ENCODE data around the gene RCAN2.
"Not testable (repeated sequence)": the region's sequence is repeated elsewhere in the genome, so short reads cannot be mapped to it uniquely, and the experiment has no call there.

Gene RCAN2

GRCh38 chr6:46352541-46353268, 138.5 kb downstream of the RCAN2 start:
- Histone ChIP-seq H3K36me3 (ENCODE audit: control insufficient read depth, insufficient read depth, low read length, severe bottlenecking) (no peaks in the 10 kb centered on the region), H3K9me3 (ENCODE audit: control insufficient read depth, low read length) (no peaks in the 10 kb centered on the region), H3K4me1 (ENCODE audit: control insufficient read depth, insufficient read depth, low read length) (peaks cover 9% of the 10 kb centered on the region), H3K27me3 (replicated peaks; ENCODE audit: control insufficient read depth, insufficient read depth, low read length) (no peaks in the 10 kb centered on the region), H3K9ac (ENCODE audit: low read length) (no peak overlapping the region), H3K4me3 (ENCODE audit: low read length) (no peak overlapping the region)
- no peak for DNase-seq (ENCODE audit: low read depth)

- Histone ChIP-seq H3K36me3 (ENCODE audit: control insufficient read depth, insufficient read depth, low read length, severe bottlenecking) (no peaks in the 10 kb centered on the region), H3K9ac (ENCODE audit: low read length) (no peak overlapping the region), H3K4me3 (ENCODE audit: low read length) (no peak overlapping the region), H3K9me3 (ENCODE audit: control insufficient read depth, low read length) (peaks cover 3% of the 10 kb centered on the region), H3K27me3 (replicated peaks; ENCODE audit: control insufficient read depth, insufficient read depth, low read length) (no peaks in the 10 kb centered on the region), H3K4me1 (ENCODE audit: control insufficient read depth, insufficient read depth, low read length) (peaks cover 9% of the 10 kb centered on the region)
- no peak for DNase-seq (ENCODE audit: low read depth)
These were observed 140.5 kb downstream of the RCAN2 start for GRCh38 chr6:46350714-46351113.

GRCh38 chr6:46347669-46348068, 143.6 kb downstream of the RCAN2 start:
- Histone ChIP-seq H3K27me3 (replicated peaks; ENCODE audit: control insufficient read depth, insufficient read depth, low read length) (no peaks in the 10 kb centered on the region), H3K9me3 (ENCODE audit: control insufficient read depth, low read length) (peaks cover 6% of the 10 kb centered on the region), H3K4me1 (ENCODE audit: control insufficient read depth, insufficient read depth, low read length) (peaks cover 5% of the 10 kb centered on the region), H3K9ac (ENCODE audit: low read length) (no peak overlapping the region), H3K36me3 (ENCODE audit: control insufficient read depth, insufficient read depth, low read length, severe bottlenecking) (no peaks in the 10 kb centered on the region), H3K4me3 (ENCODE audit: low read length) (no peak overlapping the region)
- no peak for DNase-seq (ENCODE audit: low read depth)

GRCh38 chr6:46340246-46340645, 151.0 kb downstream of the RCAN2 start:
- DNase-seq (ENCODE audit: low read depth) = no peak
- Histone ChIP-seq H3K9me3 (ENCODE audit: control insufficient read depth, low read length) (no peaks in the 10 kb centered on the region), H3K36me3 (ENCODE audit: control insufficient read depth, insufficient read depth, low read length, severe bottlenecking) (no peaks in the 10 kb centered on the region), H3K9ac (ENCODE audit: low read length) (no peak overlapping the region), H3K27me3 (replicated peaks; ENCODE audit: control insufficient read depth, insufficient read depth, low read length) (no peaks in the 10 kb centered on the region), H3K4me3 (ENCODE audit: low read length) (no peak overlapping the region), H3K4me1 (ENCODE audit: control insufficient read depth, insufficient read depth, low read length) (peaks cover 3% of the 10 kb centered on the region)

- Histone ChIP-seq H3K4me1 (ENCODE audit: control insufficient read depth, insufficient read depth, low read length) (peaks cover 10% of the 10 kb centered on the region), H3K4me3 (ENCODE audit: low read length) (no peak overlapping the region), H3K9me3 (ENCODE audit: control insufficient read depth, low read length) (no peaks in the 10 kb centered on the region), H3K36me3 (ENCODE audit: control insufficient read depth, insufficient read depth, low read length, severe bottlenecking) (no peaks in the 10 kb centered on the region), H3K27me3 (replicated peaks; ENCODE audit: control insufficient read depth, insufficient read depth, low read length) (no peaks in the 10 kb centered on the region), H3K9ac (ENCODE audit: low read length) (no peak overlapping the region)
- no peak for DNase-seq (ENCODE audit: low read depth)
These were observed 153.1 kb downstream of the RCAN2 start for GRCh38 chr6:46338131-46338530.

GRCh38 chr6:46334442-46334841, 156.8 kb downstream of the RCAN2 start:
- DNase-seq (ENCODE audit: low read depth) = no peak
- Histone ChIP-seq H3K9ac (ENCODE audit: low read length) (no peak overlapping the region), H3K4me1 (ENCODE audit: control insufficient read depth, insufficient read depth, low read length) (peaks cover 16% of the 10 kb centered on the region)

GRCh38 chr6:46333481-46333880, 157.8 kb downstream of the RCAN2 start:
- Histone ChIP-seq H3K27me3 (replicated peaks; ENCODE audit: control insufficient read depth, insufficient read depth, low read length) (no peaks in the 10 kb centered on the region), H3K9ac (ENCODE audit: low read length) (no peak overlapping the region), H3K9me3 (ENCODE audit: control insufficient read depth, low read length) (no peaks in the 10 kb centered on the region), H3K4me3 (ENCODE audit: low read length) (no peak overlapping the region), H3K36me3 (ENCODE audit: control insufficient read depth, insufficient read depth, low read length, severe bottlenecking) (no peaks in the 10 kb centered on the region), H3K4me1 (ENCODE audit: control insufficient read depth, insufficient read depth, low read length) (peaks cover 26% of the 10 kb centered on the region)
- peak; percentile 29 for DNase-seq (ENCODE audit: low read depth)

More at GRCh38 chr6:46334442-46334841, 156.8 kb downstream of the RCAN2 start:
- no peak overlapping the region for H3K4me3 ChIP-seq (ENCODE audit: low read length)
- no peaks in the 10 kb centered on the region for H3K36me3 ChIP-seq (ENCODE audit: control insufficient read depth, insufficient read depth, low read length, severe bottlenecking)
- no peaks in the 10 kb centered on the region for H3K27me3 ChIP-seq (replicated peaks; ENCODE audit: control insufficient read depth, insufficient read depth, low read length)
- no peaks in the 10 kb centered on the region for H3K9me3 ChIP-seq (ENCODE audit: control insufficient read depth, low read length)

GRCh38 chr6:46332448-46332847, 158.8 kb downstream of the RCAN2 start:
- not testable (repeated sequence) for H3K9ac ChIP-seq (ENCODE audit: low read length); H3K36me3 ChIP-seq (ENCODE audit: control insufficient read depth, insufficient read depth, low read length, severe bottlenecking); H3K27me3 ChIP-seq (replicated peaks; ENCODE audit: control insufficient read depth, insufficient read depth, low read length); H3K4me3 ChIP-seq (ENCODE audit: low read length); DNase-seq (ENCODE audit: low read depth); H3K9me3 ChIP-seq (ENCODE audit: control insufficient read depth, low read length)
- peaks cover 33% of the 10 kb centered on the region for H3K4me1 ChIP-seq (ENCODE audit: control insufficient read depth, insufficient read depth, low read length)

- Histone ChIP-seq H3K4me1 (ENCODE audit: control insufficient read depth, insufficient read depth, low read length) (peaks cover 33% of the 10 kb centered on the region), H3K9me3 (ENCODE audit: control insufficient read depth, low read length) (no peaks in the 10 kb centered on the region), H3K9ac (ENCODE audit: low read length) (no peak overlapping the region), H3K4me3 (ENCODE audit: low read length) (no peak overlapping the region), H3K36me3 (ENCODE audit: control insufficient read depth, insufficient read depth, low read length, severe bottlenecking) (no peaks in the 10 kb centered on the region), H3K27me3 (replicated peaks; ENCODE audit: control insufficient read depth, insufficient read depth, low read length) (no peaks in the 10 kb centered on the region)
- no peak for DNase-seq (ENCODE audit: low read depth)
These were observed 159.8 kb downstream of the RCAN2 start for GRCh38 chr6:46331461-46331860.

- no peaks in the 10 kb centered on the region for H3K27me3 ChIP-seq (replicated peaks; ENCODE audit: control insufficient read depth, insufficient read depth, low read length)
- H3K36me3 ChIP-seq (ENCODE audit: control insufficient read depth, insufficient read depth, low read length, severe bottlenecking) = no peaks in the 10 kb centered on the region
- peaks cover 45% of the 10 kb centered on the region for H3K4me1 ChIP-seq (ENCODE audit: control insufficient read depth, insufficient read depth, low read length)
- no peak overlapping the region for H3K4me3 ChIP-seq (ENCODE audit: low read length)
- no peak overlapping the region for H3K9ac ChIP-seq (ENCODE audit: low read length)
- no peaks in the 10 kb centered on the region for H3K9me3 ChIP-seq (ENCODE audit: control insufficient read depth, low read length)
- DNase-seq (ENCODE audit: low read depth) = peak; percentile 30
These were observed 161.7 kb downstream of the RCAN2 start for GRCh38 chr6:46329568-46329967.

- Histone ChIP-seq H3K27me3 (replicated peaks; ENCODE audit: control insufficient read depth, insufficient read depth, low read length) (no peaks in the 10 kb centered on the region), H3K4me3 (ENCODE audit: low read length) (no peak overlapping the region), H3K36me3 (ENCODE audit: control insufficient read depth, insufficient read depth, low read length, severe bottlenecking) (no peaks in the 10 kb centered on the region), H3K9me3 (ENCODE audit: control insufficient read depth, low read length) (no peaks in the 10 kb centered on the region), H3K9ac (ENCODE audit: low read length) (no peak overlapping the region), H3K4me1 (ENCODE audit: control insufficient read depth, insufficient read depth, low read length) (peaks cover 56% of the 10 kb centered on the region)
- no peak for DNase-seq (ENCODE audit: low read depth)
These were observed 163.5 kb downstream of the RCAN2 start for GRCh38 chr6:46327779-46328178.

Measured in adipocyte (in vitro differentiated cells).